Spleen (tissue), 11 donors: ENCODE measurements around the gene IPO8. TPM values are rescaled to one million over a fixed set of nuclear protein-coding genes. Genes with fewer than 3 reads are reported as not detected.

Experiments
- DNase-seq: peaks from one replicate; pipeline ENCODE4 v3.0.0-alpha.2; 2020
- H3K27ac ChIP-seq, 8 donors: fragments of 200-600 bp; sonication (generic) in 7 of 8; 1 replicate in 4 of 8; 2 replicates in 4 of 8; pipeline versions ENCODE4 v1.5.0 to v1.8.0; 2016 to 2021; ENCODE audit warnings: inconsistent platforms in 4 of 8, mild to moderate bottlenecking in 4 of 8, moderate library complexity in 1 of 8
- H3K27me3 ChIP-seq, 7 donors: fragments of 200-600 bp; sonication (generic) in 6 of 7; replicated peaks in 1 of 7; 1 replicate in 4 of 7; 2 replicates in 3 of 7; pipeline versions ENCODE4 v1.5.0 to v1.8.0; 2016 to 2021; ENCODE audit warnings: inconsistent platforms in 3 of 7, mild to moderate bottlenecking in 1 of 7
- H3K36me3 ChIP-seq, 6 donors: fragments of 200-600 bp; sonication (generic) in 5 of 6; 1 replicate in 4 of 6; 2 replicates in 2 of 6; pipeline versions ENCODE4 v1.5.0 to v1.8.0; 2016 to 2021; ENCODE audit warnings: inconsistent platforms in 2 of 6
- H3K4me1 ChIP-seq, 6 donors: fragments of 200-600 bp; sonication (generic) in 5 of 6; 1 replicate in 3 of 6; 2 replicates in 3 of 6; pipeline versions ENCODE4 v1.5.0 to v1.8.0; 2016 to 2021; ENCODE audit warnings: inconsistent platforms in 3 of 6
- H3K4me3 ChIP-seq, 8 donors: fragments of 200-600 bp; sonication (generic) in 7 of 8; 1 replicate in 4 of 8; 2 replicates in 4 of 8; pipeline versions ENCODE4 v1.5.0 to v1.8.0; 2016 to 2021; ENCODE audit warnings: inconsistent platforms in 4 of 8, mild to moderate bottlenecking in 4 of 8, moderate library complexity in 2 of 8
- H3K9me3 ChIP-seq, 8 donors: fragments of 200-600 bp; sonication (generic) in 7 of 8; 1 replicate in 4 of 8; 2 replicates in 4 of 8; pipeline versions ENCODE4 v1.5.0 to v1.8.0; 2016 to 2021; ENCODE audit warnings: inconsistent platforms in 4 of 8
- POLR2A ChIP-seq, 3 donors: fragments of 450-650 bp; IDR thresholded peaks; one replicate each; pipeline ENCODE4 v1.5.1; 2017; ENCODE audit warnings: antibody characterized with exemption in 3 of 3, mild to moderate bottlenecking in 1 of 3
- POLR2AphosphoS5 ChIP-seq, 3 donors: sonication (generic); formaldehyde crosslinking; IDR thresholded peaks; one replicate each; pipeline ENCODE4 v1.5.1; 2017; ENCODE audit warnings: antibody characterized with exemption in 3 of 3
- WGBS, 5 donors: extraction: QIAGEN DNeasy Blood & Tissue Kit in 3 of 5; methylation state at CpG; one replicate each; pipeline versions ENCODE4 v1.1.5 to v1.1.7; 2013 to 2018; 5-methylcytosine and 5-hydroxymethylcytosine counted together
- intact Hi-C: fragments of 100-400 bp; cut with DNase I; formaldehyde crosslinking; loops from one replicate; pipeline ENCODE4 v1.15.0; 2023; ENCODE audit warnings: low total_unique reads
- polyA plus RNA-seq, 3 donors: library from polyadenylated mRNA; stranded (reverse); fragments of 200-250 nt; gene quantifications; one replicate each; pipeline ENCODE4 v1.2.1, GENCODE V29; 2013
- total RNA-seq, 7 donors: library from RNA; depleted of rRNA in 3 of 7; stranded (reverse); fragments of >200 nt in 3 of 7; fragmentation: NEBNext Ultra II Directional in 4 of 7; extraction: Animal tissue kit (Norgen Biotek cat#: 25700) in 4 of 7; gene quantifications; one replicate each; pipeline versions ENCODE4 v1.1.0 to v1.2.1, GENCODE V29; 2016 to 2021
- TF ChIP-seq, protein P1 (sequence below), 11 experiments: fragments of 200-600 bp in 7 of 11; fragments of 450-650 bp in 4 of 11; sonication (generic) in 4 of 11; IDR thresholded peaks in 8 of 11; conservative IDR thresholded peaks in 3 of 11; 1 replicate in 7 of 11; 2 replicates in 4 of 11; pipeline versions ENCODE4 v1.4.0 to v1.8.0; 2016 to 2021; ENCODE audit warnings: antibody characterized with exemption in 11 of 11, inconsistent platforms in 4 of 11, mild to moderate bottlenecking in 1 of 11
- donor health status: healthy with polysubstance abuse.
- donor health status: DM: no; HTN: no; CAD: no; lungs with moderate emphysema.
- donor health status: DM: no; HTN: no; CAD: no.
- donor health status: Bipolar disorder and iron deficiency.
- donor health status: healthy.
- donor health status: DM: no; HTN: no; CAD: no.
- donor health status: DM: yes; HTN: yes; CAD: no.

The IPO8 gene
- total and polyA plus RNA-seq, 10 donors: 8.5 to 68.2 (median 49.8) TPM

DNA sequence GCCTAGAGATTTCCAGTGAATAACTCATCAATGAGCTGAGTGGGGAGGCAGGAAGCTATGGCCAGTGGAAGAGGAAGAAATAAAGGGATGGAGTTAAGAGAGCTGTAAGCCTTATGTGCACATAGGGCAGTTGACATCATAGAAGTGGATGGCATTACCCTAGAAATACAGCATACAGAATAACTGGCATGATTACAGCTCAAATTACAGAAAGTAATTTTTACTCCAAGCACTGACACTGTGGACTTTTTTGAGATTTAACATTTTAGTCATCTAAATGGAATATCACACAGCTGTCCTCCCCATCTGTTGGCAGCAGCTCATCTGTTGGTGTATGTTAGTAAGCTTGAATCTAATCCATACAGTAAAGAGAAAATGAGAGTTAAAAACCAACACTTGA, 5.4 kb upstream of the IPO8 start:
- Histone ChIP-seq H3K27ac (no peak overlapping the region), H3K4me1 (peaks cover 4 to 10% (median 5%) of the 10 kb centered on the region in 6 donors)
- intact Hi-C loops: no loop called here

DNA sequence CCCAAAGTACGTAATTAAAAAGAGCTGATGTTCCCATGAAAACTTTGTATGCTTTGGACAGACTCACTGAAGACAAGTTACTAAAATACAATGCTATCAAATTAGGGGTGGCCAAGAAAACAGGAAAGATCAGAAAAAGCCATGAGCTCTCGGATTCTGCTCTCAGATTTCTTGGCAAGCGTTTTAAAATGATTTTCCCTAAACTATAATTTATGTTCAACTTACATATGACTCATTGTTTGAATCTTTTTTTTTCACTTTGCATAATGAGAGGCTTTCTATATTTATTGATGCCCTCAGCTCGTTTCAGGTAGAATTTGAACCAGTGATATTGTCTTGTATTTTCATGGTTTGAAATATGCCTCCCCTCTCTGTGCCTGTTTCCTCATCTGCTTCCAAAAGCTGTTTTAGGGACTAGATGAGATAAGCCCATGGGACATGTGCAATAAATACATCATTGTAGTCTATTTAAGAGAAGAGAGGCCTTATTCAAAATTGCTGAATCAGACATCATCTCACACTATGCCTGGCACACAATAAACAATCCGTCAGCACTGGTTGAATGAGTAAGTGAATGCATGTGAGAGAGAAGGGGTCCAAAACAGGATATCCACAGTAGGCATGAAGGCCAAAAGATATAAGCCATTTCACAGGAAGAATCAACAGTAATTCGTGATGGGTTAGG, 4.7 kb upstream of the IPO8 start:
- Histone ChIP-seq H3K4me1 (peaks cover 4 to 12% (median 6%) of the 10 kb centered on the region in 6 donors), H3K4me3 (no peak overlapping the region), H3K27me3 (no peaks in the 10 kb centered on the region), H3K36me3 (no peaks in the 10 kb centered on the region), H3K27ac (no peak overlapping the region), H3K9me3 (no peaks in the 10 kb centered on the region)
- intact Hi-C loops: no loop called here
- WGBS, 5 donors: 83 to 89% (median 87%) methylated on average over 6 of the region's 6 CpGs
- no peak for DNase-seq
- TF ChIP-seq POLR2AphosphoS5 (IDR thresholded peaks at IDR 0.05) (no peak), POLR2A (IDR thresholded peaks at IDR 0.05) (no peak)
- TF ChIP-seq, protein P1, sequence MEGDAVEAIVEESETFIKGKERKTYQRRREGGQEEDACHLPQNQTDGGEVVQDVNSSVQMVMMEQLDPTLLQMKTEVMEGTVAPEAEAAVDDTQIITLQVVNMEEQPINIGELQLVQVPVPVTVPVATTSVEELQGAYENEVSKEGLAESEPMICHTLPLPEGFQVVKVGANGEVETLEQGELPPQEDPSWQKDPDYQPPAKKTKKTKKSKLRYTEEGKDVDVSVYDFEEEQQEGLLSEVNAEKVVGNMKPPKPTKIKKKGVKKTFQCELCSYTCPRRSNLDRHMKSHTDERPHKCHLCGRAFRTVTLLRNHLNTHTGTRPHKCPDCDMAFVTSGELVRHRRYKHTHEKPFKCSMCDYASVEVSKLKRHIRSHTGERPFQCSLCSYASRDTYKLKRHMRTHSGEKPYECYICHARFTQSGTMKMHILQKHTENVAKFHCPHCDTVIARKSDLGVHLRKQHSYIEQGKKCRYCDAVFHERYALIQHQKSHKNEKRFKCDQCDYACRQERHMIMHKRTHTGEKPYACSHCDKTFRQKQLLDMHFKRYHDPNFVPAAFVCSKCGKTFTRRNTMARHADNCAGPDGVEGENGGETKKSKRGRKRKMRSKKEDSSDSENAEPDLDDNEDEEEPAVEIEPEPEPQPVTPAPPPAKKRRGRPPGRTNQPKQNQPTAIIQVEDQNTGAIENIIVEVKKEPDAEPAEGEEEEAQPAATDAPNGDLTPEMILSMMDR (IDR thresholded peaks at IDR 0.05 in 8 of 11, conservative IDR thresholded peaks at IDR 0.05 in 3 of 11): no peak

More for the DNA sequence above, 5.4 kb upstream of the IPO8 start:
- no peak for DNase-seq
- no peaks in the 10 kb centered on the region for H3K9me3 ChIP-seq
- no peaks in the 10 kb centered on the region for H3K27me3 ChIP-seq
- no peak overlapping the region for H3K4me3 ChIP-seq
- no peaks in the 10 kb centered on the region for H3K36me3 ChIP-seq
- TF ChIP-seq, protein P1 (IDR thresholded peaks at IDR 0.05 in 8 of 11, conservative IDR thresholded peaks at IDR 0.05 in 3 of 11): no peak
- TF ChIP-seq POLR2AphosphoS5 (IDR thresholded peaks at IDR 0.05) (no peak), POLR2A (IDR thresholded peaks at IDR 0.05) (no peak)

DNA sequence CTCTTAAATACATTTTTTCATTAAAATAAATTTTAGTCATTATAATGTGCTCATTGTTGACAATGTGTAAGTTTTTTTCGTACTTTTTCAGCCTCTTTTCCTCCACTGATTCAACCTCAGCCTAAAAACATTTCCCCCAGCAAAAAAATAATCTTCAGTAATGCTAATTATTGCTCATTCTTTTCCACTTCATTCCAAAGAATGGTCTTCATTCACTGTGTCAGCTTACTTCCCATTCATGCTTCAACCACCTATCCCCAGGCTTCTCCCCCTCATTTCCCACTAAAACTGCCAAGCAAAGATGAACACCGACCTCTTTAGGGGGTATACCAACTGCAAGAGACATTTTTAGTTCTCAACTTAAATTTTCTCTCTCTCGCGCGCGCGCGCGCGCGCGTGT, 2.7 kb upstream of the IPO8 start:
- no peaks in the 10 kb centered on the region for H3K9me3 ChIP-seq
- no peak overlapping the region for H3K4me3 ChIP-seq
- DNase-seq: no peak
- TF ChIP-seq, protein P1 (IDR thresholded peaks at IDR 0.05 in 8 of 11, conservative IDR thresholded peaks at IDR 0.05 in 3 of 11): no peak
- TF ChIP-seq POLR2AphosphoS5 (IDR thresholded peaks at IDR 0.05): no peak
- TF ChIP-seq POLR2A (IDR thresholded peaks at IDR 0.05): no peak
- WGBS, 5 donors: 80 to 94% (median 88%) methylated on average over 12 of the region's 12 CpGs
- intact Hi-C loops: loop anchor here (10.0 kb wide), 1 partner anchor 46 kb away; no protein-coding TSS in a partner anchor
- no peaks in the 10 kb centered on the region for H3K27me3 ChIP-seq
- no peaks in the 10 kb centered on the region for H3K36me3 ChIP-seq
- H3K4me1 ChIP-seq: peaks cover 15 to 31% (median 23%) of the 10 kb centered on the region in 6 donors
- no peak overlapping the region for H3K27ac ChIP-seq

DNA sequence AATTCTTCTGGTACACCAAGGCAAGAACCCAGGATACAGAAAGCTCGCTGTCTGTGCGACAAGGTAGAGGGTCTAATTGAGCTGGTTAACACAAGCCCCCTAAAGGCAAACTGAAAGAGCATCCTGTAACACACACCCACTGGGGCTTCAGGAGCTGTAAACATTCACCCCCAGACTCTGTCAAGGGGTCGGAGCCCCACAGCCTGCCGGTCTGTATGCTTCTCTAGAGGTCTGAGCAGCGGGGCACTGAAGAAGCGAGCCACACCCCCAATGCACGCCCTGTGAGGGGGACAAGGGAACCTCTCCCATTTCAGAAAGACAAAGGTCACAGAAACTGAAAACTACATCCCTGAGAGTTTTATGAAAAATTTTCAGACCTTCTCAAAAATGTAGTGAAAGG, 1.3 kb upstream of the IPO8 start:
- Histone ChIP-seq H3K36me3 (no peaks in the 10 kb centered on the region), H3K4me1 (peaks cover 15 to 45% (median 35%) of the 10 kb centered on the region in 6 donors), H3K9me3 (no peaks in the 10 kb centered on the region), H3K27ac (no peak overlapping the region), H3K27me3 (no peaks in the 10 kb centered on the region), H3K4me3 (no peak overlapping the region)
- 93 to 98% (median 97%) methylated on average over 7 of the region's 7 CpGs for WGBS, 5 donors
- intact Hi-C loops: loop anchor here (10.0 kb wide), 1 partner anchor 48 kb away; no protein-coding TSS in a partner anchor
- TF ChIP-seq POLR2AphosphoS5 (IDR thresholded peaks at IDR 0.05): no peak
- no peak for TF ChIP-seq POLR2A (IDR thresholded peaks at IDR 0.05)
- TF ChIP-seq, protein P1 (IDR thresholded peaks at IDR 0.05 in 8 of 11, conservative IDR thresholded peaks at IDR 0.05 in 3 of 11): no peak
- DNase-seq: peak; percentile 76
